H1 (cell line): ENCODE measurements around the gene GAS6. TPM values are rescaled to one million over a fixed set of nuclear protein-coding genes. Genes with fewer than 3 reads are reported as not detected.

ENCODE experiments used
- CTCF ChIA-PET: fragments of 300-600 bp; sonication (Branson Sonifier 250); formaldehyde crosslinking; loops from one replicate; lab custom pipeline; 2021; ENCODE audit not compliant: partially characterized antibody; lab: Charles Lee
- POLR2A ChIA-PET: fragments of 300-600 bp; sonication (Branson Sonifier 250); formaldehyde crosslinking; loops from one replicate; lab custom pipeline; 2021; ENCODE audit warnings: inconsistent platforms; ENCODE audit not compliant: partially characterized antibody; lab: Charles Lee
- DNase-seq, 2 experiments: peaks; one replicate each; pipeline versions ENCODE4 v3.0.0 to v3.0.0-alpha.2; 2010 to 2022; ENCODE audit warnings: low spot score in 2 of 2, low read depth in 1 of 2, mixed read lengths in 1 of 2
- FAIRE-seq: peaks from 2 replicates; lab custom pipeline; 2011; peaks lifted over from hg19 to GRCh38; lab: Jason Lieb, UNC
- H2AFZ ChIP-seq: 2 replicates; pipeline ENCODE4 v1.8.1; 2012; ENCODE audit warnings: low read length, inconsistent platforms
- H2AK5ac ChIP-seq: 2 replicates; pipeline ENCODE4 v1.6.1; 2013; ENCODE audit warnings: low read depth, low read length
- H2BK120ac ChIP-seq: replicated peaks from 2 replicates; pipeline ENCODE3; 2013; ENCODE audit warnings: low read depth, low read length, inconsistent platforms
- H2BK12ac ChIP-seq: 2 replicates; pipeline ENCODE4 v1.6.1; 2013; ENCODE audit warnings: low read depth, low read length
- H2BK15ac ChIP-seq: 2 replicates; pipeline ENCODE4 v1.6.1; 2013; ENCODE audit warnings: low read length
- H2BK20ac ChIP-seq: 2 replicates; pipeline ENCODE4 v1.6.1; 2013; ENCODE audit warnings: low read length
- H2BK5ac ChIP-seq: 2 replicates; pipeline ENCODE4 v1.6.1; 2013; ENCODE audit warnings: low read depth, low read length
- H3K14ac ChIP-seq: 2 replicates; pipeline ENCODE4 v1.6.1; 2013; ENCODE audit warnings: inconsistent platforms; ENCODE audit not compliant: insufficient read length
- H3K18ac ChIP-seq: 2 replicates; pipeline ENCODE4 v1.6.1; 2013; ENCODE audit warnings: low read length; ENCODE audit errors: extremely low read depth
- H3K23ac ChIP-seq: 2 replicates; pipeline ENCODE4 v1.6.1; 2013; ENCODE audit warnings: inconsistent platforms; ENCODE audit not compliant: insufficient read length
- H3K23me2 ChIP-seq: 2 replicates; pipeline ENCODE4 v1.6.1; 2013; ENCODE audit warnings: low read depth, low read length
- H3K27ac ChIP-seq: 2 replicates; pipeline ENCODE4 v1.6.1; 2011; ENCODE audit warnings: low read depth, low read length, inconsistent platforms
- H3K27me3 ChIP-seq, 4 experiments: replicated peaks in 1 of 4; 1 replicate in 1 of 4; 2 replicates in 3 of 4; pipeline versions ENCODE4 v1.6.1 to v1.8.1; 2011 to 2013; ENCODE audit warnings: low read length in 3 of 4, mild to moderate bottlenecking in 3 of 4, inconsistent platforms in 2 of 4, mixed read lengths in 2 of 4, moderate library complexity in 1 of 4; ENCODE audit not compliant: control insufficient read depth in 3 of 4, insufficient read depth in 3 of 4; ENCODE audit errors: extremely low read depth in 1 of 4
- H3K36me3 ChIP-seq, 4 experiments: 2 replicates each; pipeline versions ENCODE4 v1.6.1 to v1.8.1; 2011 to 2013; ENCODE audit warnings: mild to moderate bottlenecking in 4 of 4, low read length in 3 of 4, moderate library complexity in 2 of 4, control low read depth in 1 of 4, inconsistent platforms in 1 of 4; ENCODE audit not compliant: insufficient read depth in 4 of 4, control insufficient read depth in 2 of 4
- H3K4ac ChIP-seq: replicated peaks from 2 replicates; pipeline ENCODE3; 2013; ENCODE audit warnings: low read length, low read depth, mixed read lengths, inconsistent platforms; ENCODE audit not compliant: insufficient read length
- H3K4me1 ChIP-seq, 4 experiments: replicated peaks in 1 of 4; 1 replicate in 1 of 4; 2 replicates in 3 of 4; pipeline versions ENCODE4 v1.6.1 to v1.8.1; 2011 to 2013; ENCODE audit warnings: low read length in 3 of 4, inconsistent platforms in 2 of 4, mixed read lengths in 1 of 4; ENCODE audit not compliant: insufficient read depth in 4 of 4, control insufficient read depth in 3 of 4
- H3K4me2 ChIP-seq, 2 experiments: 2 replicates each; pipeline versions ENCODE4 v1.6.1 to v1.8.1; 2011 to 2013; ENCODE audit warnings: low read depth in 2 of 2, low read length in 2 of 2, control low read depth in 1 of 2, inconsistent platforms in 1 of 2, mild to moderate bottlenecking in 1 of 2; ENCODE audit not compliant: insufficient read depth in 1 of 2
- H3K4me3 ChIP-seq, 4 experiments: fragments of 200-600, 300-600 bp in 1 of 4; sonication (generic), shearing (Covaris generic), sonication (Bioruptor Twin) in 1 of 4; 2 replicates each; pipeline versions ENCODE4 v1.5.1 to v1.8.1; 2011 to 2016; ENCODE audit warnings: low read length in 4 of 4, low read depth in 3 of 4, control low read depth in 2 of 4, inconsistent platforms in 2 of 4, mild to moderate bottlenecking in 2 of 4, mixed read lengths in 1 of 4, moderate library complexity in 1 of 4; ENCODE audit not compliant: insufficient read depth in 2 of 4; ENCODE audit errors: extremely low read depth in 1 of 4
- H3K56ac ChIP-seq: replicated peaks from 2 replicates; pipeline ENCODE3; 2013; ENCODE audit warnings: low read depth, mild to moderate bottlenecking, mixed read lengths, low read length, inconsistent platforms; ENCODE audit not compliant: insufficient read length
- H3K79me1 ChIP-seq: 2 replicates; pipeline ENCODE4 v1.6.1; 2013; ENCODE audit warnings: low read depth, low read length, control low read depth
- H3K79me2 ChIP-seq, 2 experiments: 2 replicates each; pipeline versions ENCODE4 v1.6.1 to v1.8.1; 2012 to 2013; ENCODE audit warnings: low read length in 2 of 2, mild to moderate bottlenecking in 2 of 2, inconsistent platforms in 1 of 2; ENCODE audit not compliant: insufficient read depth in 2 of 2, control insufficient read depth in 1 of 2
- H3K9ac ChIP-seq, 4 experiments: replicated peaks in 1 of 4; 1 replicate in 1 of 4; 2 replicates in 3 of 4; pipeline versions ENCODE4 v1.6.1 to v1.8.1; 2011 to 2013; ENCODE audit warnings: low read depth in 3 of 4, low read length in 3 of 4, control low read depth in 2 of 4, mild to moderate bottlenecking in 2 of 4, moderate library complexity in 2 of 4, inconsistent platforms in 1 of 4; ENCODE audit errors: extremely low read depth in 1 of 4
- H3K9me3 ChIP-seq, 2 experiments: 2 replicates each; pipeline versions ENCODE4 v1.6.1 to v1.8.1; 2012 to 2013; ENCODE audit warnings: mild to moderate bottlenecking in 2 of 2, moderate library complexity in 2 of 2, control low read depth in 1 of 2, inconsistent platforms in 1 of 2, low read depth in 1 of 2, low read length in 1 of 2, mixed read lengths in 1 of 2; ENCODE audit not compliant: insufficient read depth in 2 of 2
- H4K20me1 ChIP-seq, 2 experiments: replicated peaks in 1 of 2; 2 replicates each; pipeline versions ENCODE3 to v1.8.1; 2011 to 2013; ENCODE audit warnings: inconsistent platforms in 2 of 2, low read length in 2 of 2, mild to moderate bottlenecking in 1 of 2; ENCODE audit not compliant: insufficient read depth in 2 of 2, control insufficient read depth in 1 of 2
- H4K5ac ChIP-seq: 2 replicates; pipeline ENCODE4 v1.6.1; 2013; ENCODE audit warnings: low read length, low read depth, mixed read lengths, inconsistent platforms; ENCODE audit not compliant: insufficient read length
- H4K8ac ChIP-seq: 2 replicates; pipeline ENCODE4 v1.8.0; 2013; ENCODE audit warnings: mild to moderate bottlenecking, moderate library complexity, low read length, inconsistent platforms; ENCODE audit not compliant: insufficient read depth; ENCODE audit errors: extremely low read depth
- H4K91ac ChIP-seq: replicated peaks from 2 replicates; pipeline ENCODE3; 2013; ENCODE audit warnings: low read length, mixed read lengths, inconsistent platforms; ENCODE audit not compliant: insufficient read length
- BACH1 ChIP-seq: IDR thresholded peaks from 2 replicates; pipeline ENCODE4 v1.6.1; 2012; ENCODE audit warnings: low read length, improper control_type of control experiment
- EZH2 ChIP-seq: fragments of 200-600 bp; sonication (generic); IDR thresholded peaks from 2 replicates; pipeline ENCODE4 v1.7.1; 2012; ENCODE audit warnings: low read depth, mild to moderate bottlenecking, moderate library complexity, low read length, inconsistent platforms; ENCODE audit not compliant: severe bottlenecking
- GTF2F1 ChIP-seq: IDR thresholded peaks from 2 replicates; pipeline ENCODE4 v1.6.1; 2012; ENCODE audit warnings: low read depth, low read length, improper control_type of control experiment, borderline replicate concordance
- HDAC2 ChIP-seq, 2 experiments: fragments of 300-600 bp in 1 of 2; sonication (generic) in 1 of 2; IDR thresholded peaks; 2 replicates each; pipeline ENCODE4 v1.6.1; 2011 to 2012; ENCODE audit warnings: low read depth in 2 of 2, low read length in 2 of 2, mild to moderate bottlenecking in 2 of 2, moderate library complexity in 2 of 2, borderline replicate concordance in 1 of 2, inconsistent platforms in 1 of 2
- KDM4A ChIP-seq: IDR thresholded peaks from one replicate; pipeline ENCODE4 v1.7.1; 2012; ENCODE audit warnings: low read depth, mild to moderate bottlenecking, moderate library complexity, low read length, inconsistent platforms; ENCODE audit not compliant: severe bottlenecking
- NANOG ChIP-seq: IDR thresholded peaks from 2 replicates; pipeline ENCODE4 v1.6.1; 2011; ENCODE audit warnings: low read length, low read depth, mild to moderate bottlenecking, inconsistent platforms; ENCODE audit not compliant: insufficient read depth, poor library complexity, severe bottlenecking
- PHF8 ChIP-seq: fragments of 200-600 bp; sonication (generic); conservative IDR thresholded peaks from 2 replicates; pipeline ENCODE4 v1.7.1; 2012; ENCODE audit warnings: low read depth, mild to moderate bottlenecking, inconsistent platforms, low read length, moderate library complexity
- POLR2AphosphoS5 ChIP-seq: IDR thresholded peaks from 2 replicates; pipeline ENCODE4 v1.6.1; 2011; ENCODE audit warnings: low read depth, low read length
- SIN3A ChIP-seq, 2 experiments: IDR thresholded peaks in 1 of 2; conservative IDR thresholded peaks in 1 of 2; 2 replicates each; pipeline ENCODE4 v1.6.1; 2011 to 2012; ENCODE audit warnings: low read length in 2 of 2, improper control_type of control experiment in 1 of 2, low read depth in 1 of 2, mild to moderate bottlenecking in 1 of 2
- WGBS, 2 experiments: shearing (Covaris generic) in 1 of 2; methylation state at CpG; one replicate each; pipeline versions ENCODE4 v1.1.6 to v1.1.7; 2013 to 2015; ENCODE audit warnings: low lambda C conversion rate in 2 of 2, mixed read lengths in 2 of 2, inconsistent platforms in 1 of 2, low coverage in 1 of 2, missing lambda C conversion rate in 1 of 2; ENCODE audit not compliant: insufficient replicate concordance in 2 of 2, insufficient coverage in 1 of 2, insufficient read length in 1 of 2; ENCODE audit errors: extremely low coverage in 1 of 2, missing lambda C conversion rate in 1 of 2; 5-methylcytosine and 5-hydroxymethylcytosine counted together
- polyA plus RNA-seq, 7 experiments: library from polyadenylated mRNA; depleted of rRNA in 3 of 7; stranded (reverse) in 5 of 7; unstranded in 2 of 7; fragments of >200 nt in 5 of 7; fragments of 200-250 nt in 2 of 7; gene quantifications; 1 replicate in 5 of 7; 2 replicates in 1 of 7; 4 replicates in 1 of 7; pipeline versions ENCODE4 v1.2.1 to v1.2.3, GENCODE V29; 2011 to 2013; ENCODE audit warnings: missing spikeins in 2 of 7, mixed read lengths in 2 of 7
- total RNA-seq: library from RNA; stranded (reverse); fragmentation: NEBNext Ultra II Directional; extraction: Animal tissue kit (Norgen Biotek cat#: 25700); gene quantifications from 2 replicates; pipeline ENCODE4 v1.2.1, GENCODE V29; 2021

GAS6 gene
- total and polyA plus RNA-seq, 2 of the 8 experiments (the other 6 are each of a cell fraction or from before 2014, with no cell fraction given), result 18.6 to 31.0 TPM

DNA sequence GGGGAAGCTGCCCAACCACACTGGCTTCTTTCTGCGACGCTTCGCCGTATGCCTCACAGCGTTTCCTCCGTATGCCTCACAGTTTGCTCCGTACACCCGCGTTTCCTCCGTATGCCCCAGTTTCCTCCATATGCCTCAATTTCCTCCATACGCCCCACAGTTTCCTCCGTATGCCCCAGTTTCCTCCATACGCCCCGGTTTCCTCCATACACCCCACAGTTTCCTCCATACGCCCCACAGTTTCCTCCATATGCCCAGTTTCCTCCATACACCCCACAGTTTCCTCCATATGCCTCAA is 22.6 kb downstream of the GAS6 start:
- no peak for FAIRE-seq
- no peak for TF ChIP-seq NANOG
- no peak for TF ChIP-seq GTF2F1
- no peak for TF ChIP-seq KDM4A
- TF ChIP-seq EZH2, result no peak
- no peak for TF ChIP-seq PHF8
- no peak for TF ChIP-seq HDAC2 (IDR thresholded peaks at IDR 0.05; ENCODE audit: borderline replicate concordance in 1 of 2, low read depth in 2 of 2, low read length in 2 of 2)
- no peak for TF ChIP-seq SIN3A (conservative IDR thresholded peaks at IDR 0.05 in 1 of 2, IDR thresholded peaks at IDR 0.05 in 1 of 2; ENCODE audit: low read depth in 1 of 2, low read length in 2 of 2)
- TF ChIP-seq POLR2AphosphoS5, result no peak
- no peak for TF ChIP-seq BACH1

More for the DNA sequence above, 22.6 kb downstream of the GAS6 start:
- ChIA-PET POLR2A (interaction anchor here (0.6 kb wide), 1 partner anchor 935 kb away, joined by 3 read pairs; no protein-coding TSS in a partner anchor), CTCF (interaction anchor here (1.9 kb wide), 1 partner anchor 15 kb away, joined by 10 read pairs; no protein-coding TSS in a partner anchor)
- H2BK20ac ChIP-seq, result no peak overlapping the region
- no peaks in the 10 kb centered on the region for H3K79me1 ChIP-seq
- H2BK12ac ChIP-seq, result no peak overlapping the region
- no peak overlapping the region for H4K5ac ChIP-seq
- no peak overlapping the region for H3K27ac ChIP-seq
- no peak overlapping the region for H4K8ac ChIP-seq
- no peak overlapping the region for H2BK5ac ChIP-seq
- H2BK120ac ChIP-seq, result no peak overlapping the region
- no peak overlapping the region for H2AK5ac ChIP-seq
- H3K23me2 ChIP-seq, result no peaks in the 10 kb centered on the region
- H3K9me3 ChIP-seq, result no peaks in the 10 kb centered on the region
- H3K9ac ChIP-seq, result no peak overlapping the region
- no peaks in the 10 kb centered on the region; a peak in 1 of 8 replicates for H3K36me3 ChIP-seq
- H4K91ac ChIP-seq, result no peak overlapping the region
- peaks cover 0 to 16% (median 7%) of the 10 kb centered on the region in 4 experiments; a peak in 5 of 7 replicates for H3K4me1 ChIP-seq
- H3K27me3 ChIP-seq, result no peaks in the 10 kb centered on the region
- H3K18ac ChIP-seq, result no peak overlapping the region
- H3K4me2 ChIP-seq, result no peak overlapping the region
- no peak overlapping the region for H3K23ac ChIP-seq
- no peak overlapping the region for H2BK15ac ChIP-seq
- no peaks in the 10 kb centered on the region for H4K20me1 ChIP-seq
- no peaks in the 10 kb centered on the region for H3K79me2 ChIP-seq
- 89% methylated on average over 15 of the region's 15 CpGs; no CpG with 5 or more reads in 1 of the 2 experiments for WGBS, 2 experiments
- H3K4ac ChIP-seq, result no peak overlapping the region
- no peak for DNase-seq
- no peak overlapping the region for H2AFZ ChIP-seq
- no peak overlapping the region for H3K56ac ChIP-seq
- no peak overlapping the region for H3K4me3 ChIP-seq
- no peak overlapping the region for H3K14ac ChIP-seq
